Heart right ventricle (tissue), 16 donors: ENCODE measurements around the gene RBFOX1. TPM values are rescaled to one million over a fixed set of nuclear protein-coding genes. Genes with fewer than 3 reads are reported as not detected.
A peak's percentile ranks its signal among the peaks of the same experiment; 100 is the strongest.

ENCODE experiments used
- ATAC-seq, 8 donors: fragments of 200-7000 bp; cut with Tn5 transposase; one replicate each; pipeline ENCODE4 v1.9.1; 2020; ENCODE audit warnings: mild to moderate bottlenecking in 8 of 8, moderate library complexity in 8 of 8, moderate number of reproducible peaks in 1 of 8
- DNase-seq, 2 donors: peaks; one replicate each; pipeline ENCODE4 v3.0.0-alpha.2; 2020
- H3K27ac ChIP-seq, 10 donors: fragments of 200-600 bp; sonication (generic) in 2 of 10; one replicate each; pipeline versions ENCODE4 v1.5.0 to v1.8.0; 2020 to 2022; ENCODE audit warnings: mild to moderate bottlenecking in 3 of 10
- H3K27me3 ChIP-seq, 7 donors: fragments of 200-600 bp; one replicate each; pipeline ENCODE4 v1.8.0; 2021 to 2022; ENCODE audit warnings: mild to moderate bottlenecking in 2 of 7
- H3K36me3 ChIP-seq, 9 donors: fragments of 200-600 bp; sonication (generic) in 1 of 9; one replicate each; pipeline versions ENCODE4 v1.5.0 to v1.8.0; 2020 to 2022; ENCODE audit warnings: mild to moderate bottlenecking in 2 of 9
- H3K4me1 ChIP-seq, 9 donors: fragments of 200-600 bp; sonication (generic) in 1 of 9; one replicate each; pipeline versions ENCODE4 v1.5.0 to v1.8.0; 2020 to 2022; ENCODE audit warnings: mild to moderate bottlenecking in 4 of 9
- H3K4me3 ChIP-seq, 10 donors: fragments of 200-600 bp; sonication (generic) in 2 of 10; one replicate each; pipeline versions ENCODE4 v1.5.0 to v1.8.0; 2020 to 2022; ENCODE audit warnings: mild to moderate bottlenecking in 7 of 10, moderate library complexity in 2 of 10
- H3K9me3 ChIP-seq, 11 donors: fragments of 200-600 bp in 10 of 11; sonication (generic) in 2 of 11; one replicate each; pipeline versions ENCODE4 v1.5.0 to v1.8.0; 2013 to 2022; ENCODE audit warnings: mild to moderate bottlenecking in 2 of 11, control low read depth in 1 of 11, moderate library complexity in 1 of 11
- WGBS, 2 donors: extraction: QIAGEN DNeasy Blood & Tissue Kit; methylation state at CpG; one replicate each; pipeline ENCODE4 v1.1.7; 2013; ENCODE audit warnings: inconsistent platforms in 1 of 2; 5-methylcytosine and 5-hydroxymethylcytosine counted together
- intact Hi-C, 10 donors: fragments of 100-400 bp; cut with DNase I; formaldehyde crosslinking; loops; one replicate each; pipeline versions ENCODE4 v1.11.1 to v1.14.2; 2022
- polyA plus RNA-seq, 2 donors: library from polyadenylated mRNA; stranded (reverse); fragments of 200-250 nt; gene quantifications; one replicate each; pipeline ENCODE4 v1.2.3, GENCODE V29; 2013
- total RNA-seq, 10 donors: library from RNA; stranded (reverse); fragmentation: NEBNext Ultra II Directional in 3 of 10; extraction: Animal tissue kit (Norgen Biotek cat#: 25700) in 3 of 10; gene quantifications; one replicate each; pipeline versions ENCODE4 v1.2.1 to v1.2.4, GENCODE V29; 2021 to 2023
- TF ChIP-seq, protein P1 (sequence below), 9 donors: fragments of 200-600 bp; sonication (generic) in 2 of 9; IDR thresholded peaks; one replicate each; pipeline versions ENCODE4 v1.5.0 to v1.8.0; 2021 to 2022; ENCODE audit warnings: antibody characterized with exemption in 9 of 9, mild to moderate bottlenecking in 5 of 9, moderate library complexity in 1 of 9
- donor health status: Arrhythmogenic right ventricular cardiomyopathy.
- donor health status: ischemic (EF 13 %, LVEDD 7.1; RV severe dilation, severe dysfunction).
- donor health status: healthy with polysubstance abuse.
- donor health status: DM: no; HTN: yes; CAD: no.
- donor health status: DM: no; HTN: no; CAD: no.
- donor health status: ischemic (EF 25% LVEDD 6.9; RV normal size, moderate dysfunction).
- donor health status: ischemic (EF 25% LVEDD 5.7; RV mildly dilated, moderate dysfunction).
- donor health status: healthy.
- donor health status: DM: yes; HTN: yes; CAD: no.
- donor health status: Ischemic cardiomyopathy.
- donor health status: ischemic (EF 35%, LVEDD 5.7; RV mildly dilated, moderate dysfunction).
- donor health status: nonischemic (EF 11% LVEDD 7.7; RV severe dilation, severe dysfunction).
- donor health status: DM: yes; HTN: yes; CAD: no.
- donor health status: PGD.
- donor health status: ischemic (EF 29% LVEDD 5.4; RV normal size, mild dysfunction).
- donor health status: nonischemic (EF 23%, LVEDD 6.1; RV moderate dilation, normal function).

The RBFOX1 gene
- total and polyA plus RNA-seq, 12 donors = 11.1 to 82.9 (median 53.4) TPM

DNA sequence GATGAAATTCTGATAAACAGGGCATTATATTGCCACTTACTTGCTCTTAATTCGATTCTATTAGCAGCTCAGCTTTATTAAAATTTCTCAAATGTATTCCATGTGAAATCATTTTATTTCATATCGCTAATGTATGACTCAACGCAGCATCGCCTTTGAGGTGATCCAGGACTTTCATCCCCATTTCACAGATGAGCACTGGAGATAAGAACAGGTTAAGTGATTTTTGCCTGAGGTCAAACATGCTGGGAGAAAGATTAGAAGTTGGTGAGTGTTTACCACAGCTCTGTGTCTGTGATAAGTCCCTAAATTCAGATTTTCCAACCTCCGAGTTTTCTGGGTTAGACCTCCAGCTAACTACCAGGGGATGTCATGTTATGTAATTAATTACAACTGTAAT is 43.6 kb downstream of the RBFOX1 start:
- Histone ChIP-seq H3K4me3 (no peak overlapping the region), H3K27me3 (no peaks in the 10 kb centered on the region), H3K4me1 (peaks cover 0 to 49% (median 6%) of the 10 kb centered on the region in 9 donors), H3K27ac (no peak overlapping the region), H3K36me3 (no peaks in the 10 kb centered on the region), H3K9me3 (no peaks in the 10 kb centered on the region)
- intact Hi-C loops = no loop called here
- 66 to 72% methylated on average over 5 of the region's 5 CpGs for WGBS, 2 donors
- TF ChIP-seq, protein P1, sequence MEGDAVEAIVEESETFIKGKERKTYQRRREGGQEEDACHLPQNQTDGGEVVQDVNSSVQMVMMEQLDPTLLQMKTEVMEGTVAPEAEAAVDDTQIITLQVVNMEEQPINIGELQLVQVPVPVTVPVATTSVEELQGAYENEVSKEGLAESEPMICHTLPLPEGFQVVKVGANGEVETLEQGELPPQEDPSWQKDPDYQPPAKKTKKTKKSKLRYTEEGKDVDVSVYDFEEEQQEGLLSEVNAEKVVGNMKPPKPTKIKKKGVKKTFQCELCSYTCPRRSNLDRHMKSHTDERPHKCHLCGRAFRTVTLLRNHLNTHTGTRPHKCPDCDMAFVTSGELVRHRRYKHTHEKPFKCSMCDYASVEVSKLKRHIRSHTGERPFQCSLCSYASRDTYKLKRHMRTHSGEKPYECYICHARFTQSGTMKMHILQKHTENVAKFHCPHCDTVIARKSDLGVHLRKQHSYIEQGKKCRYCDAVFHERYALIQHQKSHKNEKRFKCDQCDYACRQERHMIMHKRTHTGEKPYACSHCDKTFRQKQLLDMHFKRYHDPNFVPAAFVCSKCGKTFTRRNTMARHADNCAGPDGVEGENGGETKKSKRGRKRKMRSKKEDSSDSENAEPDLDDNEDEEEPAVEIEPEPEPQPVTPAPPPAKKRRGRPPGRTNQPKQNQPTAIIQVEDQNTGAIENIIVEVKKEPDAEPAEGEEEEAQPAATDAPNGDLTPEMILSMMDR (IDR thresholded peaks at IDR 0.05) = no peak
- DNase-seq (no peak), ATAC-seq (no peak)

DNA sequence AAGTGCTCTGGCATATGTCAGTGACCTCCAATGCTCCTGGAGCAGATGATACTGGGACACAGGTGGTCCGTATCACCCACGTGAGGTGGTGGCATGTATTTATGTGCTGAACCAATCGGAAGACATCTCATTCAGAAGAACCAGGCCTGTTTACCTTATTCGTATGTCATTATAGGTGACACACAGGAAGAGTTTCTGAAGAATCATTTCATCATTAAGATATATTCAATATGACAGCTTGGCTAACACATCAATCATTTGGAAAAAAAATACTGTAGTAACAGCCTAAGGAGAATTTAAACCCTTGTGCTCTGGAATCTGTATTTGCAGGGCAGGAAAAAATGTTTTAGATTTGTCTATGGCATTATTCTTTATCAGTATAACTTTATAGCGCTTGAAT is 44.6 kb downstream of the RBFOX1 start:
- 42 to 47% methylated on average over 5 of the region's 5 CpGs for WGBS, 2 donors
- intact Hi-C loops = no loop called here
- Histone ChIP-seq H3K27me3 (no peaks in the 10 kb centered on the region), H3K9me3 (no peaks in the 10 kb centered on the region), H3K4me3 (no peak overlapping the region), H3K27ac (peak overlapping the region in 2 of 10 donors; percentile 10 to 28), H3K36me3 (no peaks in the 10 kb centered on the region), H3K4me1 (peaks cover 0 to 48% (median 13%) of the 10 kb centered on the region in 9 donors)
- TF ChIP-seq, protein P1 (IDR thresholded peaks at IDR 0.05) = no peak
- ATAC-seq (no peak), DNase-seq (no peak)

DNA sequence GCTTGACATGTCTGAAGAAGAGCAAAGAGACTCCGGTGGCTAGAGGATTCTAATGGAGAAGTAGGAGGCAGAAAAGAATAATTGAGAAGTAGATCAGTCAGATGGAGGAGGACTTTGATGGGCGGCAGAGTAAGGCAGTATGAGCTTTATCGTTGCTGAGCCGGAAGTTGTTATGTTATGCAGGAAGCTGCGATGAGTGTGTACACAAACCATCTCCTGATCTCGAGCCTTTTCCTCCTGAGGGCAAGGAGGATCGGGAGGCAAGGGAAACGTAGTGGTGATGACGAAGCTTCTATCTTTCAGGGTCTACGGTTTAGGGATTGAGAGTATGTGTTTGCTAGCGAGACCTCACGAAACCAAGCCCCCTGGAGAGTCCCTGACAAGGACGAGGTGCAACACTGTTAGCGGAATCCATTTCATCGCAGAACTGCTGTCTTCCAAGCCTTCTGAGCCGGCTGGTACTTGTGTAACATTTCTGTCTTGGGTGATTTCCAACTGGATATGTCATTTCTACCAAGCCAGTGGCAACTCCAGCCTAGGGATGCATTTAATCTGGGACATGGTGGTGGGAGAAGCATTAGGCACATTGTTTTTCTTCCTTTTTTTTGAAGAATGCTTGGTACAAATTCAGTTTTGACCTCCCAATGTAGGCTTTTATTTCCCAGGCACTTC is 45.5 kb downstream of the RBFOX1 start:
- DNase-seq = no peak
- WGBS, 2 donors = 60 to 61% methylated on average over 16 of the region's 16 CpGs
- intact Hi-C loops = no loop called here
- ATAC-seq = peak in 3 of 8 donors; percentile 11 to 30 (median 17)
- H3K27ac ChIP-seq = peak overlapping the region in 1 of 10 donors; percentile 19
- peaks cover 0 to 44% (median 13%) of the 10 kb centered on the region in 9 donors for H3K4me1 ChIP-seq
- no peaks in the 10 kb centered on the region for H3K27me3 ChIP-seq
- TF ChIP-seq, protein P1 (IDR thresholded peaks at IDR 0.05) = no peak
- no peaks in the 10 kb centered on the region for H3K36me3 ChIP-seq
- no peak overlapping the region for H3K4me3 ChIP-seq
- H3K9me3 ChIP-seq = no peaks in the 10 kb centered on the region

DNA sequence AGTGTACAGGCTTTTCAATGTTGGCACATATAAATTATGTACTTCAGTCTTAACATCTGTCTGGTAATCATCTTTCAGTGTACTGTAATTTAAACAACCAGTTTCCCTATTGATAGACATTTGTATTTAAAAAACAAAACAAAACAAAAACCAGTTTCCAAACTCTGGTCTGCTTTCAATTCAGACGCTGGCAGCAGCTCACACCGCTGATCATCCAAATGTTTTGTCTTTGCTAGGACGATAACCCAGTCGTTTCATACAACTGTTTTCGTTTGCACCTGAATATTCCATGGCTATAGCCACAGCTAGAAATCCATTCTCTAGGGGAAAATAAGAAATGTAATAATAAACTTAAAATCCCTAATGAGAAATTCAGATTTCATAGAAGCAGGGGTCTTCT is 47.8 kb downstream of the RBFOX1 start:
- ATAC-seq = no peak
- TF ChIP-seq, protein P1 (IDR thresholded peaks at IDR 0.05) = no peak
- no peak for DNase-seq
- no peaks in the 10 kb centered on the region for H3K36me3 ChIP-seq
- H3K27me3 ChIP-seq = no peaks in the 10 kb centered on the region
- peaks cover 0 to 33% (median 9%) of the 10 kb centered on the region in 9 donors for H3K4me1 ChIP-seq
- 39 to 52% methylated on average over 5 of the region's 5 CpGs for WGBS, 2 donors
- no peaks in the 10 kb centered on the region for H3K9me3 ChIP-seq
- H3K4me3 ChIP-seq = no peak overlapping the region
- H3K27ac ChIP-seq = no peak overlapping the region
- intact Hi-C loops = no loop called here
